GM19239 (cell line): ENCODE results near the gene SPTBN4.
"Not testable (repeated sequence)": the region's sequence is repeated elsewhere in the genome, so short reads cannot be mapped to it uniquely, and the experiment has no call there.

ENCODE experiments used
- DNase-seq: peaks from one replicate; pipeline ENCODE4 v3.0.0; 2011; ENCODE audit warnings: low spot score; ENCODE audit not compliant: insufficient read length
- FAIRE-seq: peaks from 2 replicates; lab custom pipeline; 2011; peaks lifted over from hg19 to GRCh38; lab: Jason Lieb, UNC

SPTBN4 gene

DNA sequence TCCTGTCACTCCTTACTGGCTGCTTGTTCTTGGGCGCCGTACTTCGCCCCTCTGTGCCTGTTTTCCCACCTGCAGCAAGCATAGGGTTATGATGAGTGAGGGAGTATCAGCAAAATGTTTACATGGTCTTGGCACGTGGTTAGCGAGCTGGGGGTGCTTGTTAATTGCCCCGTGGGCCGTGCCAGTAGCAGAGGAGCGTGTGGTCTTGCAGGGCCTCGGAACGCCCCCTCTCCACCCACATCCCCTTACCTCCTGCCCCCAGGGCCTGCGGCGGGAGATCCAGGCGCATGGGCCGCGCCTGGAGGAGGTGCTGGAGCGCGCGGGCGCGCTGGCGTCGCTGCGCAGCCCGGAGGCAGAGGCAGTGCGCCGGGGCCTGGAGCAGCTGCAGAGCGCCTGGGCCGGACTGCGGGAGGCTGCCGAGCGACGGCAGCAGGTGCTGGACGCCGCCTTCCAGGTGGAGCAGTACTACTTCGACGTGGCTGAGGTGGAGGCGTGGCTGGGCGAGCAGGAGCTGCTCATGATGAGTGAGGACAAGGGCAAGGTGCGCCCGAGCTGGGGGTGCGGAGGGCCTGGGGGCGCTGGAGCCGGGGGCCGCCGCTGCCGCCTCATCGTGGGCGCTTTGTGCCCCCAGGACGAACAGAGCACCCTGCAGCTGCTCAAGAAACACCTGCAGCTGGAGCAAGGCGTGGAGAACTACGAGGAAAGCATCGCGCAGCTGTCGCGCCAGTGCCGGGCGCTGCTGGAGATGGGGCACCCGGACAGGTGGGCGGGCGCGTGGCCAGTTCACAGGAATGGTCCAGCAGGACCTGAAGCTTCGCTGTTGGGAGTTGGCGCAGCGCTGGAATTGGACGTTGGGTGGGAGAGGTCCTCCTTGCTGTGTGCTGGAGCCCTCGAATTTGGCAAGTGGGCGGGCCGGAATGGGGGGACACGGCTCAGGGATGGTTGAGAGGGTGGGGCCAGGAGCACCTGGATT, 87.4 kb downstream of the SPTBN4 start:
- no peak for DNase-seq
- no peak for FAIRE-seq

DNA sequence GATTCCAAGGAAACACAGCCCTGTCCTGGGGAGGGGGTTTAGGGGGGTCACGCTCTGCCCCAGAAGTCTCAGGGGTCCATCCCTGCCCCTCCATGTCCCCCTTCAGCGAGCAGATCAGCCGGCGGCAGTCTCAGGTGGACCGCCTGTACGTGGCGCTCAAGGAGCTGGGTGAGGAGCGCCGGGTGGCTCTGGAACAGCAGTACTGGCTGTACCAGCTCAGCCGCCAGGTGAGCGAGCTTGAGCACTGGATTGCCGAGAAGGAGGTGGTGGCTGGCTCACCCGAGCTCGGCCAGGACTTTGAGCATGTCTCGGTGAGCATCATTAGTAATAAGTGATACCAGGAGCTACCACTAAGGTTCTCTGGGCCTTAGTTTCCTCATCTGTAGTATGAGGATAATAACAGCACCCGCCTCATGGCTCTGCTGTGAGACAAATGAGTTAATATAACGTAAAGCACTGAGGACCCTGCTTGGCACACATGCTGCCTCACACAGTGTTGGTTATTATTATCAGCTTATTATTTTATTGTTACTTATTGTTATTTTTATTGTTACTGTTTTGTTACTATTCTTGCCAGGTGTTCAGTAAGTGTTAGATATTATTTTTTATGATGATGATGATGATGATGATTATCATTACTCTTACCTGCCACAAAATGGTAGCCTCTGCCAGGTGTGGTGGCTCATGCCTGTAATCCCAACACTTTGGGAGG, 89.3 kb downstream of the SPTBN4 start:
- DNase-seq (no peak), FAIRE-seq (no peak)

DNA sequence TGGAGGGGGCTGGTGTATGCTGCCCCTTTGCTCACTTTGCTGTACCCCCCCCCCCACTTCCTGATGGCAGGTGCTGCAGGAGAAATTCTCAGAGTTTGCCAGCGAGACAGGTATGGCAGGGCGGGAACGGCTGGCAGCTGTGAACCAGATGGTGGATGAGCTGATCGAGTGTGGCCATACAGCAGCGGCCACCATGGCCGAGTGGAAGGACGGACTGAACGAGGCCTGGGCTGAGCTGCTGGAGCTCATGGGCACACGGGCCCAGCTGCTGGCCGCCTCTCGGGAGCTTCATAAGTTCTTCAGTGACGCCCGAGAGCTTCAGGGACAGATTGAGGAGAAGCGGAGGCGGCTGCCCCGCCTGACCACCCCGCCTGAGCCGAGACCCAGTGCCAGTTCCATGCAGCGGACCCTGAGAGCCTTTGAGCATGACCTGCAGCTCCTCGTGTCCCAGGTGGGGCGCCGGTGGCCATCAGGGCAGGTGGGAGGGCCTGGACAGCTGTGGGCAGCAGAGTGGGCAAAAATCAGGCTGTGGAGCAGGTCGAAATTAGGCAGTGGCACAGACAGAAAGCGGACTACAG, 90.2 kb downstream of the SPTBN4 start:
- DNase-seq (no peak), FAIRE-seq (no peak)

DNA sequence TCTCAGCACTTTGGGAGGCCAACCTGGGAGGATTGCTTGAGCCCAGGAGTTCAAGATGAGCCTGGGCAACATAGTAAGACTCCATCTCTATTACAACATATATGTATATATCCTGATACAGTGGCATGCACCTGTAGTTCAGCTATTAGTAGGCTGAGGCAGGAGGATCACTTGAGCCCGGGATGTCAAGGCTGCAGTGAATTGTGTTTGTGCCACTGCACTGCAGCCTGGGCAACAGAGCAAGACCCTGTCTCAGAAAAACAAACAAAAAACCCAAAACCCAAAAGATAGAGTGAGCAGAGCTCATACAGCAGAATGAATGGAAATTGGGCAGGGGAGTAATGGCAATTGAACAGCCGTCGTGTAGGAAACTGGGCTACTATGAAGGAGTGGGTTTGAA, 92.6 kb downstream of the SPTBN4 start:
- DNase-seq (no peak), FAIRE-seq (no peak)

DNA sequence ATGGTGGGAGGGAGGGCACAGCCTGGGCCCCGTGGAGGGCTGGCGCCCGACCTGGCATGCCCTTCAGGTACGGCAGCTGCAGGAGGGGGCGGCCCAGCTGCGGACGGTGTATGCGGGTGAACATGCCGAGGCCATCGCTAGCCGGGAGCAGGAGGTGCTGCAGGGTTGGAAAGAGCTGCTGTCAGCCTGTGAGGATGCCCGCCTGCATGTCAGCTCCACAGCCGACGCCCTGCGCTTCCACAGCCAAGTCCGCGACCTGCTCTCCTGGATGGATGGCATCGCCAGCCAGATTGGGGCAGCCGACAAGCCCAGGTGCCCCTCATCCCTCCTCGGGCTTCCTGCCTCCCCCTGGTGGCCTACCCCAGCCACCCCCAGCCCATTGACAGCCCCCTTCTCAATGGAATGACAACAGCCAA, 93.3 kb downstream of the SPTBN4 start:
- DNase-seq (no peak), FAIRE-seq (no peak)

DNA sequence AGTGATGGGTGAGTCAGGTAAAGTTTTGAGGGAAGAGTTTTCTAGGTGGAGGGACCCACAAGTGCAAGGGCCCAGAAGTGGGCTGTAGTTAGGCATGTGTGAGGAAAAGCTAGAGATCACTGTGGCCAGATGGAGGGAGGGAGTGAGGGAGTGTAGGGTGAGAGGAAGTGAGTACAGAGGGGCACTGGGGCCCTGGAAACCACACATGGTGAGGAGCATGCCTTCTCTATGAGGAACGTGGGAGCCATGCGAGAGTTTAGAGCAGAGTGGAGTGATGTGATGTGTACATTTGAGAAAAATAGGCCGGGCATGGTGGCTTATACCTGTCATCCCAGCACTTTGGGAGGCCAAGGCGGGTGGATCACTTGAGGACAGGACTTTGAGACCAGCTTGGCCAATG, 95.1 kb downstream of the SPTBN4 start:
- DNase-seq (no peak), FAIRE-seq (no peak)

DNA sequence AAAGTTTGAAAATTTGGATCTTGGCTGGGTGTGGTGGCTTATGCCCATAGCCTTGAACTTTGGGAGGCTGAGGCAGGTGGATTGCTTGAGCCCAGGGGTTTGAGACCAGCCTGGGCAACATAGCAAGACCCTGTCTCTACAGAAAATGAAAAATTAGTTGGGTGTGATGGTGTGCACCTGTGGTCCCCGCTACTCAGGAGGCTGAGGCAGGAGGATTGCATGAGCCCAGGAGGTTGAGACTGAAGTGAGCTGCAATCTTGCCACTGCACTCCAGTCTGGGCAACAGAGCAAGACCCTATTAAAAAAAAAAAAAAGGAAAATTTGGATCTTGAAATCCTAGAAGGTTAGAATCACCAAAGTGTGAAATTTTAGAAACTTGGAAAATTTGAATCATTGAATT, 97.7 kb downstream of the SPTBN4 start:
- not testable (repeated sequence) for FAIRE-seq, DNase-seq

DNA sequence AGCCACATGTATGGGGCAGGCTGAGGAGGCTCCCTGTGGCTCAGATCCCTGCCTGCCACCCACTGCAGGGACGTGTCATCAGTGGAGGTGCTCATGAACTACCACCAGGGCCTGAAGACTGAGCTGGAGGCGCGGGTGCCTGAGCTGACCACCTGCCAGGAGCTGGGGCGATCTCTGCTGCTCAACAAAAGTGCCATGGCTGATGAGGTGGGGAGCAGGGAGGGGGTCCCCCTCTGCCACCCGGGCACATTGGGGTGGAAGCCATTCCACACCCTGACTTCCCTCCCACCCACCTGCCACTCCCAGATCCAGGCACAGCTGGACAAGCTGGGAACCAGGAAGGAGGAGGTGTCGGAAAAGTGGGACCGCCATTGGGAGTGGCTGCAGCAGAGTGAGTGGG, 98.6 kb downstream of the SPTBN4 start:
- DNase-seq (no peak), FAIRE-seq (no peak)

DNA sequence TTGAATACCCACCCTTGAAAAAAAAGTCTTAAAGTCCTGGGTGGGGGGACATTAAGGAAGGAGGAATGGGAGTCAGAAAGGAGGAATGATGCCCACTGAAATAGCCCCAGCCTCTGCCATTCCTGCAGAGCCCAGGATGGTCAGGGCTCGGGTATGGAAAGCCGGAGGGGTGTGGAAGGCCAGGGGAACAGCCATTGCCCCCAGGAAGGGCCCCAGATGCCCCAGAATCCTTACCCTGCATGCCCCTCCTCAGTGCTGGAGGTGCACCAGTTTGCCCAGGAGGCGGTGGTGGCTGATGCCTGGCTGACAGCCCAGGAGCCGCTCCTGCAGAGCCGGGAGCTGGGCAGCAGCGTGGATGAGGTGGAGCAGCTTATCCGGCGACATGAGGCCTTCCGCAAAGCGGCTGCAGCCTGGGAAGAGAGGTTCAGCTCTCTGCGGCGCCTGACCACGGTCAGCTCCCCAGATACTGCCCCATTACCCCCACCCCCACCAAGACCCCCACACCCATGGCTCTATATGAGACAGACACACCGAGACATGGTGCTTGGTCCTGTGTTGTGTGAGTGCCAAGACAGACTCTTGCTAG, 99.2 kb downstream of the SPTBN4 start:
- no peak for FAIRE-seq
- DNase-seq = no peak

DNA sequence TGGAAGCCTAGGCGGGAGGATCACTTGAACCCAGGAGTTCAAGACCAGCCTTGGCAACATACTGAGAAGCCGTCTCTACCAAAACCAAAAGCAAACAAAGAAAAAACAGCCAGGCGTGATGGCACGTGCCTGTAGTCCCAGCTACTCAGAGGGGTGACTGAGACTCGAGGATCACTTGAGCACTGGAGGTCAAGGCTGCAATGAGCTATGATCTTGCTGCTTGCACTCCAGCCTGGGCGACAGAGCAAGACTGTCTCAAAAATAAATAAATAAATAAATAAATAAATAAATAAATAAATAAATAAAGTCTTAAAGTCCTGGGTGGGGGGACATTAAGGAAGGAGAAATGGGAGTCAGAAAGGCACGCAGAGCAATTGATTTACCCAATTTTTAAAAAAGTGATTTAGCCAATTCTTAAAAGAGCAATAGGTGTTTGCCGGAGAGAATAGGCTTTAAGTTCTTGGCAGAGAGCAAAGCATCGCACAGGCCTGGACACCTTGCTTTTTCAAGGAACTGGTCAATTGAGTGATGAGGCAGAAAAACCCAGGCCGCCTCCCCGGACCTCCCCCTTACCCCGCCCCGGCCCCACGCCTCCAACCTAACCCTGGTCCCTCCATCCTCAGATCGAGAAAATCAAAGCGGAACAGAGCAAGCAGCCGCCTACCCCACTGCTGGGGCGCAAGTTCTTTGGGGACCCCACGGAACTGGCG, 100.4 kb downstream of the SPTBN4 start:
- no peak for DNase-seq
- FAIRE-seq = no peak

DNA sequence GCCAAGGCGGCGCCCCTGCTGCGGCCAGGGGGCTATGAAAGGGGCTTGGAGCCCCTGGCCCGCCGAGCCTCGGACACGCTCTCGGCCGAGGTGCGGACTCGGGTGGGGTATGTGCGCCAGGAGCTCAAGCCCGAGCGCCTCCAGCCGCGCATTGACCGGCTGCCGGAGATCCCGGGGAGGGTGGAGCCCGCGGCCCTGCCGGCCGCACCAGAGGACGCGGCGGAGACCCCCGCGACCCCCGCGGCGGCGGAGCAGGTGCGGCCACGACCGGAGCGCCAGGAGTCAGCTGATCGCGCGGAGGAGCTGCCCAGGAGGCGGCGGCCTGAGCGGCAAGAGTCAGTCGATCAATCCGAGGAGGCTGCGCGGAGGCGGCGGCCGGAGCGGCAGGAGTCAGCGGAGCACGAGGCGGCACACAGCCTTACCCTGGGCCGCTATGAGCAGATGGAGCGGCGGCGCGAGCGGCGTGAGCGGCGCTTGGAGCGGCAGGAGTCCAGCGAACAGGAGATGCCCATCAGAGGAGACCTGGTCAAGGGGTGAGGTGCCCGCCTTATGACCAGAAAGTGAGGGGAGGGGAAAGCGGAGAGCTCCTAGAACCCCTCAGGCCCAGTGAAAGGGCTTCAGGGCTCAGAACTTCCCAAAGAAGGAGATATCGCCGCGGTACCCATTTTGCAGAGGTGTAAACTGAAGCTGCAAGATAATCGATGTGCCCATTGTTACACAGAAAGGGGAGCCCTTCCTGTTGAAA, 101.1 kb downstream of the SPTBN4 start:
- FAIRE-seq (no peak), DNase-seq (no peak)

DNA sequence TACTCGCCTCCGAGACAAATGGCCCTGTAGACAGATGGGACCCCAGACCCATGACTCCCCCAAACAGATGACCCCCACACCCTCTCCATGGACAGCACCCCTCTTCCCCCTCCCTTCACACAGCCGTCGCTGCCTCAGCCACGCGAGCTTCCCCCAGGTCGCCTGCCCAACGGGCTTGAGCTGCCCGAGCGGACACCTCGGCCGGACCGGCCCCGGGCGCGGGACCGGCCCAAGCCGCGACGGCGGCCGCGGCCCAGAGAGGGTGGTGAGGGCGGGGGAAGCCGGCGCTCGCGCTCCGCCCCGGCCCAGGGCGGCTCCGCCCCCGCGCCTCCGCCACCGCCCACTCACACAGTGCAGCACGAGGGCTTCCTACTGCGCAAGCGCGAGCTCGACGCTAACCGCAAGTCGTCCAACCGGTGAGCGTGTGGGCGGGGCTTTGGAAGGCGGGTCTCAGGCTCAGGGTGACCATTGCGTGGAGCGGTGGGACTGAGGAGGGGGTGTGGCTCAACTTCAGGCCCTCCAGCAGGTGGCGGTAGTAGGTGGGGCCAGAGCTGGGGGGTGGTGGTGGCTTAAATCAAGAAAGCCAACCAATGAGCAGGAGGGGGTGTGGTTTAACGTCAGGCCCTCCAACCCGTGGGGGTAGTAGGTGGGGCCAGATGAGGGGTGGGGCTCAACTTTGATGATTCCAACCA, 103.7 kb downstream of the SPTBN4 start:
- DNase-seq (peak; percentile 99), FAIRE-seq (peak; percentile 100)

DNA sequence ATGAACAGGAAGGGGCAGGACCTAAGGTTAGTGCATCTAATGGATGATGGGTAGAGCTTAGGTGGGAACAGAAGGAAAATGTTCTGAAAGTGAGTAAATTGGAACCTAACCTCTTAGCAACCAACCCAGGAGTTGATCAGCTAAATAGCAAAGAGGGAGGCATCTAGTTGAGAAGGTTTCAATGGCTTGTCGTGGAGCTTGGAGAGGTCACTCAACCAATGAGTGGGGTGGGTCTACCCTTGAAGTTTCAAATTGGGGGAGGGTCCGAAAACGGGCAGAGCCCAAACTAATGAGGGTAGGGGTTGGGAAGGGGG, 104.2 kb downstream of the SPTBN4 start:
- no peak for DNase-seq
- no peak for FAIRE-seq

DNA sequence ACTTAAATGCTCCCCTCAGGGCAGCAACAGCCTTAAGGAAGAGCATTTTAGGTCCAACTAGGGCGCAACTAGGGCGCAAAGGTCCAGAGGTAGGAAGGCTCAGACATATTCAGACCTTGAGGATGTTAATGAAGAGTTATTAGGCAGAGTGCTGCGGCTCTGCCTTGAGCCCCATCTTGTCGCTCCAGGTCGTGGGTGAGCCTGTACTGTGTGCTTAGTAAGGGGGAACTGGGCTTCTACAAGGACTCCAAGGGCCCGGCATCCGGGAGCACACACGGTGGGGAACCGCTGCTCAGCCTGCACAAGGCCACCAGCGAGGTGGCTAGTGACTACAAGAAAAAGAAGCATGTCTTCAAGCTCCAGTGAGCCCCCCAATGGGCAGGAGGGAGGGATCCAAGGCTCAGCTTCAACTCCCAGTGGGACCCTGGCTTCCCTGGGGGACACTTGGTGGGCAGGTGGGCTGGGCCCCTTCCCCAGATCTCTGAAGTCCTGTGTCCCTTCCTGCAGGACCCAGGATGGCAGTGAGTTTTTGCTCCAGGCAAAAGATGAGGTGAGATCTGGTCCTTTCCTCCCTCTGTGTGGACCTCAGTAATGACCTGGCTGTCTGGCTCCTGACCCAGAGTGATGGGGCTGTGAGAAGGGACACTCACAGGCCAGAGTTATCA, 105.2 kb downstream of the SPTBN4 start:
- FAIRE-seq = no peak
- DNase-seq = no peak

DNA sequence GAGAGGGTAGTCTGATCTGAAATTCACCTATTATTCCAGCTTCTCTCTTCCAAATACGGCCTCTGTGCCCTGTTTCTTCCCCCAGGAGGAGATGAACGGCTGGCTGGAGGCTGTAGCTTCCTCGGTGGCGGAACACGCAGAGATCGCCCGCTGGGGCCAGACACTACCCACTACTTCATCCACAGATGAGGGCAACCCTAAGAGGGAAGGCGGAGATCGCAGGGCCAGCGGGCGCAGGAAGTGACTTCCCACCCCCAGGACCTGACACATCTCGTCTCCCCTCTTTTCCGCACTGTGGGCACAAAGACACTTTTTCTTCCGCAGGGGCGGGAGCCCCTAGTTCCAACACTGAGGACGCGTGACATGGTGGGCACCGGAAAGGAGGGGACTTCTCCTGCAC, 108.5 kb downstream of the SPTBN4 start:
- DNase-seq (no peak), FAIRE-seq (no peak)

DNA sequence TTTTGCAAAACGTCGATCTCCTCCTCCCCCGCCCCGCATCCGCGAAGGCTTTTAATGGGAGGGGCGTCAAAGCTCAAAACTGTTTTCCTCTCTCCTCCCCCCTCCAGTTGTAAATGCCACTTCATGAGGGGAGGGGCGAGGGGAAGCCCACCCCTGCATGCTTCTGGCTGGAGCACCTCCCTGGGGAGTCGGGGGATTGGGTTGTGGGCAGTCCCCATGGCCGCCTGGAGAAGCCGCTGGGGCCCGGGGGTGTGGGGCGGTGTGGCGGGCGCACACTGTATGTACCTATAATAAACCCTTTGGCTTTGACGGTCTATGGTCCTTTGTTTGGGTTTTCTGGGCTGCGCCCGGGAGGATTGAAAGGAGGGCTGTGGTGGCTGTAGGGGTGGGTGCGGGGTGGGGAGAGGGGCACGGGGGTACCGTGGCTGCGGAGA, 109.4 kb downstream of the SPTBN4 start:
- DNase-seq (no peak), FAIRE-seq (no peak)

DNA sequence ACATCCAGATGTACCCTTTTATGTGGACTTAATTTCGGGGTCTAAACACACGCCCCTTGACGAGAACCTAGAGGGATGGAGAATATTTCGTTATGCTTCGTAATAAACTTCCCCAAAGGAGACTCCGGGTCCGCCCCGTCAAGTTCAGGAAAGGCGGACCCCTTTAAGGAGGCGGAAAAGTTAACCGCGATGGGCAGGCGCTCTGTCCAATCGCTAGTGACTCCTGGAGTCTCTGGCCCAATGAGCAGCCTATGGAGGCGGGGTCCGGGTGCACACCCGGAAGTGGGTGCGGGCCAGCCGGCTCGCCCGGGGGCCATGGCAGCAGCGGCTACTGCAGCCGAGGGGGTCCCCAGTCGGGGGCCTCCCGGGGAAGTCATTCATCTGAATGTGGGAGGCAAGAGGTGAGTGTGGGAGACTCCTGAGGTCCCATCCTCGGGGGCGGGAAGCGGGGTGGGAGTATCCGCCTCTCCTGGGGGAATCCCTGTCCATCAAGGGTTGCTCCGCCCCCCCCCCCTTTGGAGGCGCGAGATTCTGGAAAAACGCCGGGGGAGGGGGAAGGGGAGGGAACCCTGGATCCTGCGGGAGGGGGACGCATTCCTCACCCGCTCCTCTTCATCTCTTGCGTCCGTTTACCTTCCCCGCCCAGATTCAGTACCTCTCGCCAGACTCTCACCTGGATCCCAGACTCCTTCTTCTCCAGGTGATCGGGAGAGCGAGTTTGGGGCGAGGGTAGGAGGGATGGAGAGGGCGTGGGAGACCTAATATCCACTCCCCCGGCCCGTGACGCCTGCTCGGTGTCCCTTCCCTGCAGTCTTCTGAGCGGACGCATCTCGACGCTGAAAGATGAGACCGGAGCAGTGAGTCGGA, 110.0 kb downstream of the SPTBN4 start, which contains the start of gene SHKBP1:
SHKBP1 (plus strand) TSS at position 289 of the 867 bp plus-strand sequence; CDS start at position 316, 27 bp downstream.
- peak; percentile 98 for DNase-seq
- peak; percentile 91 for FAIRE-seq
